NCI-H2196 (cell line): ENCODE data around the gene VASH2.
"Not testable (repeated sequence)": the region's sequence is repeated elsewhere in the genome, so short reads cannot be mapped to it uniquely, and the experiment has no call there.

ENCODE experiments used
- DNase-seq: peaks from one replicate; lab custom pipeline; 2025; ENCODE audit not compliant: unreplicated experiment; lab: John Stamatoyannopoulos, UW

VASH2 gene

GRCh38 chr1:213020016-213020415 is 69.7 kb downstream of the VASH2 start:
- no peak for DNase-seq

GRCh38 chr1:213027024-213027423 is 76.7 kb downstream of the VASH2 start:
- DNase-seq = not testable (repeated sequence)

GRCh38 chr1:213032651-213033050 is 82.3 kb downstream of the VASH2 start:
- no peak for DNase-seq

- DNase-seq = no peak
These were observed 84.4 kb downstream of the VASH2 start for GRCh38 chr1:213034713-213035112.

GRCh38 chr1:213035573-213035972 is 85.2 kb downstream of the VASH2 start:
- DNase-seq = no peak
